A549 (cell line): ENCODE measurements around the gene CRYBG3.

Experiments used
- CHD2 ChIP-seq: fragments of 150-350 bp; IDR thresholded peaks from 2 replicates; pipeline ENCODE4 v1.6.1; 2014; ENCODE audit warnings: low read length; ENCODE audit not compliant: partially characterized antibody
- CHD4 ChIP-seq: fragments of 200-600 bp; sonication (generic); IDR thresholded peaks from 2 replicates; pipeline ENCODE4 v1.6.1; 2016; ENCODE audit warnings: antibody characterized with exemption, mild to moderate bottlenecking, borderline replicate concordance
- EP300 ChIP-seq, 2 experiments: fragments of >200 bp; sonication (Bioruptor Twin); formaldehyde crosslinking; IDR thresholded peaks; 2 replicates in 1 of 2; 3 replicates in 1 of 2; pipeline ENCODE4 v1.6.1; 2016 to 2017
- KDM1A ChIP-seq: fragments of 200-600 bp; sonication (generic); IDR thresholded peaks from 2 replicates; pipeline ENCODE4 v1.6.1; 2016; ENCODE audit warnings: low read depth, mild to moderate bottlenecking
- POLR2A ChIP-seq: IDR thresholded peaks from 2 replicates; pipeline ENCODE4 v1.6.1; 2012; ENCODE audit warnings: mild to moderate bottlenecking, low read length
- POLR2AphosphoS2 ChIP-seq: conservative IDR thresholded peaks from 2 replicates; pipeline ENCODE4 v1.6.1; 2012; ENCODE audit warnings: low read length, improper control_type of control experiment, inconsistent platforms
- RCOR1 ChIP-seq: fragments of 150-350 bp; IDR thresholded peaks from 2 replicates; pipeline ENCODE4 v1.6.1; 2014; ENCODE audit warnings: antibody characterized with exemption, low read length, low read depth
- RNF2 ChIP-seq: fragments of 200-600 bp; sonication (generic); IDR thresholded peaks from 2 replicates; pipeline ENCODE4 v1.6.1; 2016; ENCODE audit warnings: low read depth, mild to moderate bottlenecking, antibody characterized with exemption, moderate library complexity, borderline replicate concordance
- SREBF2 ChIP-seq: fragments of 450-650 bp; IDR thresholded peaks from 2 replicates; pipeline ENCODE4 v1.6.1; 2014; ENCODE audit warnings: mild to moderate bottlenecking, moderate library complexity
- TF ChIP-seq, protein P1 (sequence below): IDR thresholded peaks from 2 replicates; pipeline ENCODE4 v1.6.1; 2012
- TF ChIP-seq, protein P2 (sequence below): fragments of >200 bp; sonication (Bioruptor Twin); formaldehyde crosslinking; IDR thresholded peaks from 3 replicates; pipeline ENCODE4 v1.5.1; 2016
- TF ChIP-seq, protein P3 (sequence below): IDR thresholded peaks from 2 replicates; pipeline ENCODE4 v1.6.1; 2012; ENCODE audit warnings: low read depth, borderline replicate concordance

DNA sequence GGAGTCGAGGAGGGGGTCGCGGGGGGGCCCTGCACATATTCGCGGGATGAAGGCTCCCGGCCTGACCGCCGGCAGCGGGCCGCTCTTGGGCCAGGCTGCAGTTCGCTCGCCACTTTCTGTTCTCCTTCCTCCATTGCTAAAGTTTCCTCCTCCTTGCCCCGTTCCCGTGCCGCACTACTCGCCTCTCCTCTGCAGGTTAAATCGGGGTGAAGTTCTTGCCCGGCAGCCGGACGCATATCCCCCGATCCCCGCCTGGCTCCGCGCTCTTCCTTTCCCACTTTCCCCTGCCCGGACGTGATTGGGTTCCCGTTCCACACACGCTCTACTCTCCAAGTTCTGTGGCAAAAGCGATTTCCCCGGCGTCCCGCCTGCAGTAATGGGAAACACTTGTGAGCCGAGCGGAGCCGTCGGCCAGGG is 556 bp downstream of the CRYBG3 start:
- TF ChIP-seq, protein P1, sequence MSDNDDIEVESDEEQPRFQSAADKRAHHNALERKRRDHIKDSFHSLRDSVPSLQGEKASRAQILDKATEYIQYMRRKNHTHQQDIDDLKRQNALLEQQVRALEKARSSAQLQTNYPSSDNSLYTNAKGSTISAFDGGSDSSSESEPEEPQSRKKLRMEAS, result no peak
- TF ChIP-seq KDM1A (no peak), POLR2AphosphoS2 (no peak), CHD4 (no peak), EP300 (IDR thresholded peaks at IDR 0.05) (no peak), POLR2A (no peak), RNF2 (no peak), SREBF2 (no peak), RCOR1 (no peak), CHD2 (no peak)
- TF ChIP-seq, protein P2, sequence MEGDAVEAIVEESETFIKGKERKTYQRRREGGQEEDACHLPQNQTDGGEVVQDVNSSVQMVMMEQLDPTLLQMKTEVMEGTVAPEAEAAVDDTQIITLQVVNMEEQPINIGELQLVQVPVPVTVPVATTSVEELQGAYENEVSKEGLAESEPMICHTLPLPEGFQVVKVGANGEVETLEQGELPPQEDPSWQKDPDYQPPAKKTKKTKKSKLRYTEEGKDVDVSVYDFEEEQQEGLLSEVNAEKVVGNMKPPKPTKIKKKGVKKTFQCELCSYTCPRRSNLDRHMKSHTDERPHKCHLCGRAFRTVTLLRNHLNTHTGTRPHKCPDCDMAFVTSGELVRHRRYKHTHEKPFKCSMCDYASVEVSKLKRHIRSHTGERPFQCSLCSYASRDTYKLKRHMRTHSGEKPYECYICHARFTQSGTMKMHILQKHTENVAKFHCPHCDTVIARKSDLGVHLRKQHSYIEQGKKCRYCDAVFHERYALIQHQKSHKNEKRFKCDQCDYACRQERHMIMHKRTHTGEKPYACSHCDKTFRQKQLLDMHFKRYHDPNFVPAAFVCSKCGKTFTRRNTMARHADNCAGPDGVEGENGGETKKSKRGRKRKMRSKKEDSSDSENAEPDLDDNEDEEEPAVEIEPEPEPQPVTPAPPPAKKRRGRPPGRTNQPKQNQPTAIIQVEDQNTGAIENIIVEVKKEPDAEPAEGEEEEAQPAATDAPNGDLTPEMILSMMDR, result no peak; the same call in 1 of the 3 replicates
- TF ChIP-seq, protein P3, sequence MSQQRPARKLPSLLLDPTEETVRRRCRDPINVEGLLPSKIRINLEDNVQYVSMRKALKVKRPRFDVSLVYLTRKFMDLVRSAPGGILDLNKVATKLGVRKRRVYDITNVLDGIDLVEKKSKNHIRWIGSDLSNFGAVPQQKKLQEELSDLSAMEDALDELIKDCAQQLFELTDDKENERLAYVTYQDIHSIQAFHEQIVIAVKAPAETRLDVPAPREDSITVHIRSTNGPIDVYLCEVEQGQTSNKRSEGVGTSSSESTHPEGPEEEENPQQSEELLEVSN, result no peak
